Thyroid gland (tissue), 4 donors: ENCODE measurements around the gene HSFX4.
"Not testable (repeated sequence)": the region's sequence is repeated elsewhere in the genome, so short reads cannot be mapped to it uniquely, and the experiment has no call there.

Source experiments
- CTCF ChIP-seq, 6 experiments: fragments of 200-600 bp in 3 of 6; fragments of 450-650 bp in 3 of 6; sonication (generic) in 3 of 6; IDR thresholded peaks; one replicate each; pipeline ENCODE4 v1.5.1; 2016 to 2019; ENCODE audit warnings: antibody characterized with exemption in 6 of 6, mild to moderate bottlenecking in 2 of 6, inconsistent platforms in 1 of 6, moderate library complexity in 1 of 6
- POLR2A ChIP-seq, 2 donors: fragments of 450-650 bp; IDR thresholded peaks; one replicate each; pipeline ENCODE4 v1.6.1; 2017; ENCODE audit warnings: antibody characterized with exemption in 2 of 2, mild to moderate bottlenecking in 2 of 2, moderate library complexity in 1 of 2

- not testable (repeated sequence) for TF ChIP-seq CTCF, POLR2A (IDR thresholded peaks at IDR 0.05)
Observed at GRCh38 chrX:149928635-149929034, 738 bp upstream of the HSFX4 start.
